EL (cell line): ENCODE data around the gene S100A16.
"Not testable (repeated sequence)": the region's sequence is repeated elsewhere in the genome, so short reads cannot be mapped to it uniquely, and the experiment has no call there.

Source experiments
- DNase-seq: peaks from one replicate; pipeline ENCODE4 v3.0.0-alpha.2; 2016

S100A16 gene

GRCh38 chr1:153614189-153614900 lies 1.4 kb upstream of the S100A16 start:
- no peak for DNase-seq

- DNase-seq = no peak
Observed at GRCh38 chr1:153613406-153613805, 469 bp upstream of the S100A16 start.

GRCh38 chr1:153612111-153612754 lies 704 bp downstream of the S100A16 start:
- no peak for DNase-seq

- no peak for DNase-seq
Observed at GRCh38 chr1:153611356-153611755, 1.6 kb downstream of the S100A16 start.

GRCh38 chr1:153610811-153611301 lies 2.1 kb downstream of the S100A16 start:
- DNase-seq = peak; percentile 68

GRCh38 chr1:153610334-153610733 lies 2.6 kb downstream of the S100A16 start:
- DNase-seq = peak; percentile 73

GRCh38 chr1:153609585-153609907 lies 3.4 kb downstream of the S100A16 start:
- DNase-seq = no peak

GRCh38 chr1:153608742-153609584 lies 4.0 kb downstream of the S100A16 start:
- DNase-seq = peak; percentile 99

GRCh38 chr1:153608089-153608682 lies 4.8 kb downstream of the S100A16 start:
- DNase-seq = no peak

GRCh38 chr1:153607381-153607780 lies 5.6 kb downstream of the S100A16 start:
- DNase-seq = no peak

GRCh38 chr1:153606194-153606593 lies 6.7 kb downstream of the S100A16 start:
- DNase-seq = no peak

GRCh38 chr1:153602749-153603148 lies 10.2 kb downstream of the S100A16 start:
- DNase-seq = no peak

GRCh38 chr1:153599847-153600246 lies 13.1 kb downstream of the S100A16 start:
- DNase-seq = no peak

- DNase-seq = peak; percentile 79
Observed at GRCh38 chr1:153598309-153599172, 14.4 kb downstream of the S100A16 start.

GRCh38 chr1:153597206-153597605 lies 15.7 kb downstream of the S100A16 start:
- DNase-seq = peak; percentile 82

- DNase-seq = no peak
Observed at GRCh38 chr1:153592748-153593147, 20.2 kb downstream of the S100A16 start.

- no peak for DNase-seq
Observed at GRCh38 chr1:153588482-153588881, 24.5 kb downstream of the S100A16 start.

GRCh38 chr1:153588033-153588432 lies 24.9 kb downstream of the S100A16 start:
- DNase-seq = not testable (repeated sequence)

- peak; percentile 71 for DNase-seq
Observed at GRCh38 chr1:153587314-153587713, 25.6 kb downstream of the S100A16 start.

GRCh38 chr1:153586347-153586746 lies 26.6 kb downstream of the S100A16 start:
- no peak for DNase-seq

- no peak for DNase-seq
Observed at GRCh38 chr1:153585006-153585405, 27.9 kb downstream of the S100A16 start.

GRCh38 chr1:153583976-153584375 lies 29.0 kb downstream of the S100A16 start:
- no peak for DNase-seq
